ENCODE data around the gene ACOT6.
A peak's percentile ranks its signal among the peaks of the same experiment; 100 is the strongest.
"Not testable (repeated sequence)": the region's sequence is repeated elsewhere in the genome, so short reads cannot be mapped to it uniquely, and the experiment has no call there.

The ACOT6 gene

GRCh38 chr14:73582102-73582979 lies 30.0 kb upstream of the ACOT6 start:
- not testable (repeated sequence) for H3K36me3 ChIP-seq (ENCODE audit: insufficient read depth, low read length); H3K9me3 ChIP-seq (ENCODE audit: control insufficient read depth, insufficient read depth, low read length); H3K9ac ChIP-seq (ENCODE audit: low read depth, low read length); H3K4me1 ChIP-seq (ENCODE audit: insufficient read depth, low read length)

- H3K9me3 ChIP-seq (ENCODE audit: control insufficient read depth, insufficient read depth, low read length) = 0 out of 2 replicates have a peak, but pooled peaks cover 5% of the 10 kb centered on the region
- no peaks in the 10 kb centered on the region for H3K36me3 ChIP-seq (ENCODE audit: insufficient read depth, low read length)
- no peaks in the 10 kb centered on the region for H3K4me1 ChIP-seq (ENCODE audit: insufficient read depth, low read length)
- H3K9ac ChIP-seq (ENCODE audit: low read depth, low read length) = no peak overlapping the region
These were observed 23.6 kb upstream of the ACOT6 start for GRCh38 chr14:73588695-73589094.

DNA sequence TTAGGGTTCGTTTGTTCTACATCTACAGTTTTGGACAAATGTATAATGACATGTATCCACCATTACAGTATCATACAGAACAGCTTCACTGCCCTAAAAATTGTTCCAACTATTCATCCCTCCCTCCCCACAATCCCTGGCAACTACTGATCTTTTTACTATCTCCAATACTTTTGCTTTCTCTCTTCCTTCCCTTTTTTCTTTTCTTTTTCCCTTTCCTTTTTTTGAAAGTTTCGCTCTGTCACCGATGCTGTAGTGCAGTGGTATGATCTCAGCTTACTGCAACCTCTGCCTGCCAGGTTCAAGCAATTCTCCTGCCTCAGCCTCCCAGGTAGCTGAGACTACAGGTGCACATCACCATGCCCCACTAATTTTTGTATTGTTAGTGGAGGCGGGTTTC lies 23.2 kb upstream of the ACOT6 start:
- no peak overlapping the region for H3K9ac ChIP-seq (ENCODE audit: low read depth, low read length)
- H3K4me1 ChIP-seq (ENCODE audit: insufficient read depth, low read length) = no peaks in the 10 kb centered on the region
- no peaks in the 10 kb centered on the region for H3K36me3 ChIP-seq (ENCODE audit: insufficient read depth, low read length)
- H3K9me3 ChIP-seq (ENCODE audit: control insufficient read depth, insufficient read depth, low read length) = 0 out of 2 replicates have a peak, but pooled peaks cover 5% of the 10 kb centered on the region

GRCh38 chr14:73590673-73591004 lies 21.7 kb upstream of the ACOT6 start:
- H3K4me1 ChIP-seq (ENCODE audit: insufficient read depth, low read length); H3K9me3 ChIP-seq (ENCODE audit: control insufficient read depth, insufficient read depth, low read length); H3K9ac ChIP-seq (ENCODE audit: low read depth, low read length); H3K36me3 ChIP-seq (ENCODE audit: insufficient read depth, low read length): not testable (repeated sequence)

GRCh38 chr14:73591690-73592449 lies 20.4 kb upstream of the ACOT6 start, which contains the start of gene ACOT4:
Gene ACOT4, plus strand, starts transcription at chr14:73591873. Its CDS starts 87 bp downstream, at chr14:73591960.
- 0 out of 2 replicates have a peak, but pooled peaks cover 5% of the 10 kb centered on the region for H3K9me3 ChIP-seq (ENCODE audit: control insufficient read depth, insufficient read depth, low read length)
- H3K36me3 ChIP-seq (ENCODE audit: insufficient read depth, low read length) = no peaks in the 10 kb centered on the region
- H3K9ac ChIP-seq (ENCODE audit: low read depth, low read length) = peak within 1 kb of the TSS; percentile 73
- no peaks in the 10 kb centered on the region for H3K4me1 ChIP-seq (ENCODE audit: insufficient read depth, low read length)

GRCh38 chr14:73594491-73594890 lies 17.8 kb upstream of the ACOT6 start:
- no peaks in the 10 kb centered on the region for H3K36me3 ChIP-seq (ENCODE audit: insufficient read depth, low read length)
- H3K9me3 ChIP-seq (ENCODE audit: control insufficient read depth, insufficient read depth, low read length) = 0 out of 2 replicates have a peak, but pooled peaks cover 5% of the 10 kb centered on the region
- H3K9ac ChIP-seq (ENCODE audit: low read depth, low read length) = no peak overlapping the region

GRCh38 chr14:73599499-73599898 lies 12.8 kb upstream of the ACOT6 start:
- Histone ChIP-seq H3K9ac (ENCODE audit: low read depth, low read length) (no peak overlapping the region), H3K4me1 (ENCODE audit: insufficient read depth, low read length) (no peaks in the 10 kb centered on the region), H3K9me3 (ENCODE audit: control insufficient read depth, insufficient read depth, low read length) (no peaks in the 10 kb centered on the region), H3K36me3 (ENCODE audit: insufficient read depth, low read length) (no peaks in the 10 kb centered on the region)

More at GRCh38 chr14:73594491-73594890, 17.8 kb upstream of the ACOT6 start:
- no peaks in the 10 kb centered on the region for H3K4me1 ChIP-seq (ENCODE audit: insufficient read depth, low read length)

DNA sequence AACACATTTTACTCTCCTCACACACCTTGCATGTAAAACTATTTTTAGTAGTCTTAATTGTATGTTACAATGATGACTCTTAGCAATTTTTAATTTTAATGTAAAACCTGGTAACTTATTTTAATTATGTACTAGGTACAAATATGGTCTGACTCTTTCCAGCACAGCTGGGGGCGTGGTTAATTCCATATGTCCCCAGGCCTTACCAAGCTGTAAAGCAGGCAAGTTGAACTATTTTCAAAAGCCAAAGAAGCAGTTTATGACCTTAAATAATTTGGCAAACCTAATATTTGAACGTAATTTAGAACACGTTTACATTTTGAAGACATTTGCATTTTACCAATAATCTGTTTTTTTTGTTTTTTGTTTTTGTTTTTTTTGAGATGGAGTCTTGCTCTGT lies 9.3 kb upstream of the ACOT6 start:
- 0 out of 2 replicates have a peak, but pooled peaks cover 2% of the 10 kb centered on the region for H3K9me3 ChIP-seq (ENCODE audit: control insufficient read depth, insufficient read depth, low read length)
- no peak overlapping the region for H3K9ac ChIP-seq (ENCODE audit: low read depth, low read length)
- no peaks in the 10 kb centered on the region for H3K36me3 ChIP-seq (ENCODE audit: insufficient read depth, low read length)
- H3K4me1 ChIP-seq (ENCODE audit: insufficient read depth, low read length) = no peaks in the 10 kb centered on the region

- H3K9me3 ChIP-seq (ENCODE audit: control insufficient read depth, insufficient read depth, low read length) = 0 out of 2 replicates have a peak, but pooled peaks cover 2% of the 10 kb centered on the region
- H3K36me3 ChIP-seq (ENCODE audit: insufficient read depth, low read length) = no peaks in the 10 kb centered on the region
- no peaks in the 10 kb centered on the region for H3K4me1 ChIP-seq (ENCODE audit: insufficient read depth, low read length)
- H3K9ac ChIP-seq (ENCODE audit: low read depth, low read length) = no peak overlapping the region
These were observed 6.0 kb upstream of the ACOT6 start for GRCh38 chr14:73606271-73606670.

- Histone ChIP-seq H3K4me1 (ENCODE audit: insufficient read depth, low read length) (no peaks in the 10 kb centered on the region), H3K9ac (ENCODE audit: low read depth, low read length) (no peak overlapping the region), H3K36me3 (ENCODE audit: insufficient read depth, low read length) (no peaks in the 10 kb centered on the region), H3K9me3 (ENCODE audit: control insufficient read depth, insufficient read depth, low read length) (0 out of 2 replicates have a peak, but pooled peaks cover 2% of the 10 kb centered on the region)
These were observed 5.1 kb upstream of the ACOT6 start for GRCh38 chr14:73607241-73607640.

DNA sequence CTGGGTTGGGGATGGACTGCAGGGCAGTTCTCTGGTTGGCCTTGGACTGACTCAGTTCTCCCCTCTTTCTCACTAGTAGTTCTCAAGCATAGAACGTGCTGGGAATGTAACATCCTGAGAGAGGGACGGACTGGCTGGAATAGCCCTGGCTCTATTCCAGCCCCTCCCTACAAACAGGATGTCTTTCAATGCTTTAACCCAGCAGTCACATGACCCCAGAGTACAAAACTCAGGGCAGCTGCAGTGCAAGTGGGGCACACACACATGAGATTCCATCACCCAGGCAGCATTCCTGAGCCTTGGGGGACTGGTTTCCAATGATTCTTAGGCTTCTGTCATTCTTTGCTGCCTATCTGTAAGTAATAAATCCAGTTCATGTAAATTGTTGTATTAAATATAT lies 1.6 kb upstream of the ACOT6 start:
- no peaks in the 10 kb centered on the region for H3K4me1 ChIP-seq (ENCODE audit: insufficient read depth, low read length)
- no peaks in the 10 kb centered on the region for H3K36me3 ChIP-seq (ENCODE audit: insufficient read depth, low read length)
- H3K9ac ChIP-seq (ENCODE audit: low read depth, low read length) = no peak overlapping the region

DNA sequence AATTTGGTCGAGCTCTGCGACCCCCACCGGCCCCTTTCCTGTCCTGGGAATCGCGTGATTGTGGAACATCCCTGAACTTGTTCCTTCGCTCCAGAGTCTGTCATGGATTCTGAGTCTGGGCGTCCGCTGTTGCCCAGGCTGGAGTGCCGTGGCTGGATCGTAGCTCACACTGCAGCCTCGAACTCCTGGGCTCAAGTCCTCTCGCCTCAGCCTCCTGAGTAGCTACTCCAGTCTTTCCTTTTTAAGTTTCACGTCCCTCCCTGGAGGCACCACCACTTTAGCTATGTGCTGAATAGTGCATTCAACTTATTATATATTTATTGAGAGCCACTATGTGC lies 698 bp downstream of the ACOT6 start:
- Histone ChIP-seq H3K9me3 (ENCODE audit: control insufficient read depth, insufficient read depth, low read length) (no peaks in the 10 kb centered on the region), H3K4me1 (ENCODE audit: insufficient read depth, low read length) (no peaks in the 10 kb centered on the region), H3K9ac (ENCODE audit: low read depth, low read length) (peak overlapping the region; percentile 87), H3K36me3 (ENCODE audit: insufficient read depth, low read length) (no peaks in the 10 kb centered on the region)

More for the DNA sequence above, 1.6 kb upstream of the ACOT6 start:
- H3K9me3 ChIP-seq (ENCODE audit: control insufficient read depth, insufficient read depth, low read length) = 0 out of 2 replicates have a peak, but pooled peaks cover 2% of the 10 kb centered on the region

DNA sequence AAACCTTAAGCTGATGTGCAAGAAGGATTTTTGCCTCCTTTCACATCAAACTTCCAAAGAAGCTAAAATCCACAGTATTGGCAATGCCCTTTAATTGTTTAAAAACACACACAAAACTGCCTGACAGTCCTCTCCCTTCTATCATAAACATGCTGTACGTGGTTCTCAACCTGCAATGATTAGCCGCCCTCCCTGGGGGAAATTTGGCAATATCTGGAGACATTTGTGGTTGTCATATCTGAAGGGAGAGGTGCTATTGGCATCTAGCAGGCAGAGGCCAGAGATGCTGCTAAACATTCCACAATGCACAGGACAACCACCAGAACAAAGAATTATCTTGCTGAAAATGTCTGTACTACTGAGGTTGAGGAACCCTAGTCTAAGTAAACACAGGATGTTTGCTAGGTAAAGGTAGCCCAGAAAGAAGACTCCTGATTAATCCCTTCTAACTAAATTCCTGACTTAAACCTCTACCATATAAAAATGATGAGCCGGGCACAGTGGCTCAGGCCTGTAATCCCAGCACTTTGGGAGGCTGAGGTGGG lies 1.2 kb downstream of the ACOT6 start:
- no peaks in the 10 kb centered on the region for H3K4me1 ChIP-seq (ENCODE audit: insufficient read depth, low read length)
- no peak overlapping the region for H3K9ac ChIP-seq (ENCODE audit: low read depth, low read length)
- no peaks in the 10 kb centered on the region for H3K9me3 ChIP-seq (ENCODE audit: control insufficient read depth, insufficient read depth, low read length)
- H3K36me3 ChIP-seq (ENCODE audit: insufficient read depth, low read length) = no peaks in the 10 kb centered on the region

GRCh38 chr14:73616831-73617230 lies 4.5 kb downstream of the ACOT6 start:
- Histone ChIP-seq H3K9me3 (ENCODE audit: control insufficient read depth, insufficient read depth, low read length) (no peaks in the 10 kb centered on the region), H3K4me1 (ENCODE audit: insufficient read depth, low read length) (no peaks in the 10 kb centered on the region), H3K9ac (ENCODE audit: low read depth, low read length) (no peak overlapping the region), H3K36me3 (ENCODE audit: insufficient read depth, low read length) (no peaks in the 10 kb centered on the region)

Data from ES-I3 (cell line).